GM18519 (cell line): Measurements from ENCODE around the gene MOK.

Source experiments
- ATAC-seq: cut with Tn5 transposase; IDR thresholded peaks from one replicate; pipeline ENCODE4 v1.9.1; 2021; ENCODE audit warnings: mild to moderate bottlenecking, moderate library complexity; ENCODE audit not compliant: unreplicated experiment, low FRiP score

Gene MOK

GRCh38 chr14:102285106-102285505 is 19.9 kb downstream of the MOK start:
- no peak for ATAC-seq

- ATAC-seq = no peak
Observed at GRCh38 chr14:102283631-102284129, 21.3 kb downstream of the MOK start.

GRCh38 chr14:102282751-102283465 is 22.1 kb downstream of the MOK start:
- no peak for ATAC-seq

GRCh38 chr14:102280376-102280962 is 24.5 kb downstream of the MOK start:
- no peak for ATAC-seq

GRCh38 chr14:102279688-102280348 is 25.1 kb downstream of the MOK start:
- ATAC-seq = no peak

- no peak for ATAC-seq
Observed at GRCh38 chr14:102279282-102279681, 25.7 kb downstream of the MOK start.

- ATAC-seq = no peak
Observed at GRCh38 chr14:102278631-102278935, 26.4 kb downstream of the MOK start.

- ATAC-seq = no peak
Observed at GRCh38 chr14:102277874-102278630, 26.9 kb downstream of the MOK start.

- ATAC-seq = no peak
Observed at GRCh38 chr14:102275866-102276265, 29.1 kb downstream of the MOK start.

GRCh38 chr14:102272392-102272791 is 32.6 kb downstream of the MOK start:
- no peak for ATAC-seq

- no peak for ATAC-seq
Observed at GRCh38 chr14:102264775-102265174, 40.2 kb downstream of the MOK start.

- ATAC-seq = no peak
Observed at GRCh38 chr14:102264355-102264754, 40.6 kb downstream of the MOK start.

- ATAC-seq = no peak
Observed at GRCh38 chr14:102262929-102263462, 42.0 kb downstream of the MOK start.

- ATAC-seq = no peak
Observed at GRCh38 chr14:102258136-102258535, 46.8 kb downstream of the MOK start.

- ATAC-seq = no peak
Observed at GRCh38 chr14:102256716-102257115, 48.2 kb downstream of the MOK start.

- ATAC-seq = no peak
Observed at GRCh38 chr14:102255401-102256190, 49.4 kb downstream of the MOK start.

- no peak for ATAC-seq
Observed at GRCh38 chr14:102252834-102253801, 51.8 kb downstream of the MOK start.

GRCh38 chr14:102251161-102251560 is 53.8 kb downstream of the MOK start:
- no peak for ATAC-seq

- ATAC-seq = no peak
Observed at GRCh38 chr14:102250636-102251035, 54.3 kb downstream of the MOK start.
